LNCAP (cell line): ENCODE data around the gene FLT3.

Experiments used
- TF ChIP-seq, protein P1 (sequence below): fragments of 450-650 bp; IDR thresholded peaks from 2 replicates; pipeline ENCODE4 v1.5.1; 2017; ENCODE audit warnings: mild to moderate bottlenecking

FLT3 gene

DNA sequence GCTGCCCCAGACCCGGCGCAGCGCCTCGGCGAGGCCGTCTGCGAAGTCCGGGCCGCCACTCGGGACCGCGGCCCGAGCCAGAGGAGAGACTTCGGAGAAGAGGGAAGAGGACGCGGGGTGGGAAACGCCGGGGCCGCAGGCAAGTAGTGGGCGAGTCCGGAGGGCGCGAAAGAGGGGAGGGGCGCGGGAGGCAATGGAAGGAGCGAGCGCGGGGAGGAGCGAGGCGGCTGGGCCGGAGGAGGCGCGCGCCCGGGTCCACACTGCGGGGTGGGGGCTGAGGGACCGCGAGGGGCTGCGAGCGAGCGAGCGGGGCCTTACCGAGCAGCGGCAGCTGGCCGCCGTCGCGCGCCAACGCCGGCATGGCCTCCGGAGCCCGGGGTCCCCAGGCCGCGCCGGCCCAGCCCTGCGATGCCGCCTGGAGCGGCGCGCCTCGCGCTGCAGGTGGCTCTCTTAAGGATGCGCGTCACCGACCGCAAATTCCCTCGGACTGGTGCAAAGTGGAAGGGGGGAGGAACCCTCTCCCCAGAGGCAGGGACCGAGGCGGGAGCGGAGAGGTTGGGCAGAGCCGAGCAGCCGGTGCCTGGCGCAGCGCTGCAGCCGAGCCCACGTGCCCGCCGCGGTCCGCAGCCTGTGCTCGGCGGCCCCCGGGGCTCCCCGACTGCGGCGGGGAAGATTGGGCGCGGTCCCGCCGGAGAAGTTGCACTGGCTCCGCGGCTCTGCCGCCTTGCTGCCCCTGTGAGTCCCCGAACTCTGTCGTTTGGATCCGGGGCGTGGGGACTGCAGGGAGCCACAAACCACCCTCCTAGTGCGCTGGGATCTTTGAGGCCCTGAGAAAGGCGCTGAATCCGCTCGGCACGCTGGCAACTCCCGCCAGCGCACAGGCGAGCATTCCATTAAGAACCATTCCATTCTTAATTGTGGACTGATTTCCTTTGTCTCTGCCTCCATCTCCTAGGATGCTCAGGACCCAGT is at the start of gene FLT3:
FLT3 (minus strand) TSS at position 427 of the 972 bp plus-strand sequence; CDS start at position 361, 66 bp downstream.
- TF ChIP-seq, protein P1, sequence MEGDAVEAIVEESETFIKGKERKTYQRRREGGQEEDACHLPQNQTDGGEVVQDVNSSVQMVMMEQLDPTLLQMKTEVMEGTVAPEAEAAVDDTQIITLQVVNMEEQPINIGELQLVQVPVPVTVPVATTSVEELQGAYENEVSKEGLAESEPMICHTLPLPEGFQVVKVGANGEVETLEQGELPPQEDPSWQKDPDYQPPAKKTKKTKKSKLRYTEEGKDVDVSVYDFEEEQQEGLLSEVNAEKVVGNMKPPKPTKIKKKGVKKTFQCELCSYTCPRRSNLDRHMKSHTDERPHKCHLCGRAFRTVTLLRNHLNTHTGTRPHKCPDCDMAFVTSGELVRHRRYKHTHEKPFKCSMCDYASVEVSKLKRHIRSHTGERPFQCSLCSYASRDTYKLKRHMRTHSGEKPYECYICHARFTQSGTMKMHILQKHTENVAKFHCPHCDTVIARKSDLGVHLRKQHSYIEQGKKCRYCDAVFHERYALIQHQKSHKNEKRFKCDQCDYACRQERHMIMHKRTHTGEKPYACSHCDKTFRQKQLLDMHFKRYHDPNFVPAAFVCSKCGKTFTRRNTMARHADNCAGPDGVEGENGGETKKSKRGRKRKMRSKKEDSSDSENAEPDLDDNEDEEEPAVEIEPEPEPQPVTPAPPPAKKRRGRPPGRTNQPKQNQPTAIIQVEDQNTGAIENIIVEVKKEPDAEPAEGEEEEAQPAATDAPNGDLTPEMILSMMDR: no peak

DNA sequence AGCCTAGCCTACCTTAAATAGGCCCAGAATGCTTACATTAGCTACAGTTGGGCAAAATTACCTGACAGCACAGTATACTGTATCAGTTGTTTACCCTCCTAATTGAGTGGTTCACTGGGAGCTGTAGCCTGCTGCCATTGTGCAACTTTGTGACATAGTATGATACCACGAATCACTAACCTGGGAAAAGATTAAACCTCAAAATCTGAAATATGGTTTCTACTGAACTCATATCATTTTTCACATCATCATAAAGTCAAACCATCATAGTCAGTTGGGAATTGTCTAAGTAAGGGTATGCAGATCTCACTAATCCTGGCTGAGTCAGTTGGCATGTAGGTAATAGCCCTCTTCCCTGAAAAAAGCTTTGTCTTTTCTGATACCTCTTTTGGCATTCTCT is 47.1 kb upstream of the FLT3 start:
- TF ChIP-seq, protein P1: no peak

DNA sequence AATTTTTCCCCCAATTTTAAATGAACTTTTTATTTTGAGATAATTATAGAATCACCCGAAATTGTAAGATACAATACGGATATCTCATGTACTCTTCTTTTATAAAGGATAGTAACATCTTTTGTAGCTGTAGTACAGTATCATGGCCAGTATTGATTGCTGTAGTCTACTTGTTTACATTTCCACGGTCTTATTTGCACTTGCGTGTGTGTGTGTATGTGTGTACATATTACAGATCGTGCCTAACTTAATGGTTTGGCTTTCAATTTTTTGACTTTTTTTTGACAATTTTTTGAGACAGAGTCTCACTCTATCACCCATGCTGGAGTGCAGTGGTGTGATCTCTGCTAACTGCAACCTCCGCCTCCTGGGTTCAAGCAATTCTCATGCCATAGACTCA is 44.7 kb upstream of the FLT3 start:
- TF ChIP-seq, protein P1: no peak

DNA sequence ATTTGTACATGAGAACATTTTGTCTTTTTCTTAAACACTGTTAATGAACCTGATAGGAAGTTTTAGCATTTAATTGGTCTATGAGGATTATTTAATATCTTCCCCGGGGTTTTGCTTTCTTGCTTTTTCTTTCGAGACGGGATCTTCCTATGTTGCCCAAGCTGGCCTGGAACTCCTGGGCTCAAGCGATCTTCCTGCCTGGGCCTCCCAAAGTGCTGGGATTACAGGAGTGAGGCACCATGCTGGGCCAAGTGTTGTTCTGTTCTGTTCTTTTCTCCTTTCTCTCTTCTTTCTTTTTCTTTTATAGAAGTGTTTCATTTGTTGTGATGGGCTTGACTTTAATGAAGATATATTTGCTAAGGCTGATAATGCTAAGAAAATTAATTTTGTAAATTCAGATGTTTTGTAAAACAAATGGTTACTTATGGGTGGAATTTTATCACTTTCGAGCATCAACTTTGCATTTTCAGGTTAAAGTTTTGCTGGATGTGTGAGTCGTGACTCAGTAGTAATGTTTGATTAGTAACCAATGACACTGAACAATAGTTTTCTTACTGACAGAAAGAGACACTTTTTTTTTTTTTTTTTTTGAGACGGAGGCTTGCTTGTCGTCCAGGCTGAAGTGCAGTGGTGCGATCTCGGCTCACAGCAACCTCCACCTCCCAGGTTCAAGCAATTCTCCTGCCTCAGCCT is 40.2 kb upstream of the FLT3 start:
- TF ChIP-seq, protein P1: no peak

DNA sequence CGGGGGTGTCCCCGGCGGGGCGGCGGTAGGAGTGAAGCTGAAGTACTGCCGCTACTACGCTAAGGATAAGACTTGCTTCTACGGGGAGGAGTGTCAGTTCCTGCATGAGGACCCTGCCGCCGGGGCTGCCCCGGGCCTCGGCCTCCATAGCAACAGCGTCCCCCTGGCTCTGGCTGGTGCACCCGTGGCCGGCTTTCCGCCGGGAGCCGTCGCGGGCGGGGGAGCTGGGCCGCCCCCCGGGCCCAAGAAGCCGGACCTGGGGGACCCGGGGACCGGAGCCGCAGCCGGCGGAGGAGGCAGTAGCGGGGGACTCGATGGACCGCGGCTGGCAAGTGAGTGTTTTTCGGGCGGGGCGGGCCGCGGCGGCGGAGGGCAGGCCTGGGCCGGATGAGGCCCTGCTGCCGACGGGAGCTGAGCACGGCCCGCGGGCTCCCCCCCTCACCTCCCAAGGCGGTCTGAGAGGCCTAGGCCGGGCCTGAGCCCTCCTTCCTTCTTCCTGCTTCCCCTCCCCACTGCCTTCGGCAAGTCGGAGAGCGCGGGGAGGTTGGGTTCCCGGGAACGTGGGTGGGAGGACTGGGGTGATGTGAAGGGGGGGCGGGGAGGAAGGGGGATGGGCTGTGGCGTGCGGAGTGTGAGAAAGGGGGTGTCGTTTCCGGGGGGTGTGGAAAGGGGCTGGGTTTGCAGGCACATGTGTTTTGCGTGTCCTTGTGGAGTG is 38.5 kb upstream of the FLT3 start:
- TF ChIP-seq, protein P1: no peak

DNA sequence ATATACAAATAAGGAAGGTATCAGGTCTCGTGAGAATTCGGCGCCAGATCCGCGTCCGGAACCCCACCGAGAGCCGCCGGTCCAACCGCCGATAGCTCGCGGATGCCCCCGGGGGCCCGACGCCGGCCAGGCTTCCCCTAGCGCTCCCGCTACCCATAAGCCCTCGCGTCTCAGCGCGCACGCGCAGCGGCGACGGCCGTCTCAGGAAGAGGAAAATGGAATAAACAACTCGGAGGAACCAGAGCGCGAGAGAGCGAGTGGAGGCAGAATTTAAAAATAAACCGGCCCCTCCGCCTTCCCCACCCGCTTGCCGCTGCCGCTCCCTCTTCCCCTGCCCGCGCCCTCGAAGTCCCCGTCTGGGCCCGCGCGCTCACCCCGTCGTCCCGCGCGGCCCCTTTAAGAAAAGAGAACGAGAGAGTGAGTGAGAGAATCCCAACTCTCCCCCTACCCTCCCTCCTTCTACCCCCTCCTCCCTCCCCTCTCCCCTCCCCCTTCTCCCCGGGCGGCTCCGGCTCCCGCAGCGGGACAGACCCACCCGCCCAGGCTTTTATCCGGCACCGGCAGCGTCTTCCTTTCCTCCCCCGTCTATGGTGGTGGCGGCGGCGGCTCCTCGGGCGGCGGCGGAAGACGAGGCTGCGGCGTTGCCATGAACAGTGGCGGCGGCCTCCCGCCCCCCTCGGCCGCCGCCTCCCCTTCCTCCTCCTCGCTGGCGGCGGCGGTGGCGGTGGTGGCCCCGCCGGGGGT is 37.8 kb upstream of the FLT3 start, which contains the start of gene PAN3:
PAN3 (plus strand) TSS at position 534 of the 744 bp plus-strand sequence; CDS start at position 647, 113 bp downstream.
- TF ChIP-seq, protein P1: no peak
